K562 treated with DMSO at 1 percent for 24 hours (cell line): ENCODE results near the gene KRTAP4-7. TPM values are rescaled to one million over a fixed set of nuclear protein-coding genes. Genes with fewer than 3 reads are reported as not detected.

Source experiments
- total RNA-seq: library from RNA; unstranded; fragments of 300-600 nt; gene quantifications from 2 replicates; pipeline ENCODE4 v1.2.3, GENCODE V29; 2022; ENCODE audit warnings: low read depth; ENCODE audit not compliant: insufficient read depth

The KRTAP4-7 gene
- total RNA-seq = not detected in 2 replicates

DNA sequence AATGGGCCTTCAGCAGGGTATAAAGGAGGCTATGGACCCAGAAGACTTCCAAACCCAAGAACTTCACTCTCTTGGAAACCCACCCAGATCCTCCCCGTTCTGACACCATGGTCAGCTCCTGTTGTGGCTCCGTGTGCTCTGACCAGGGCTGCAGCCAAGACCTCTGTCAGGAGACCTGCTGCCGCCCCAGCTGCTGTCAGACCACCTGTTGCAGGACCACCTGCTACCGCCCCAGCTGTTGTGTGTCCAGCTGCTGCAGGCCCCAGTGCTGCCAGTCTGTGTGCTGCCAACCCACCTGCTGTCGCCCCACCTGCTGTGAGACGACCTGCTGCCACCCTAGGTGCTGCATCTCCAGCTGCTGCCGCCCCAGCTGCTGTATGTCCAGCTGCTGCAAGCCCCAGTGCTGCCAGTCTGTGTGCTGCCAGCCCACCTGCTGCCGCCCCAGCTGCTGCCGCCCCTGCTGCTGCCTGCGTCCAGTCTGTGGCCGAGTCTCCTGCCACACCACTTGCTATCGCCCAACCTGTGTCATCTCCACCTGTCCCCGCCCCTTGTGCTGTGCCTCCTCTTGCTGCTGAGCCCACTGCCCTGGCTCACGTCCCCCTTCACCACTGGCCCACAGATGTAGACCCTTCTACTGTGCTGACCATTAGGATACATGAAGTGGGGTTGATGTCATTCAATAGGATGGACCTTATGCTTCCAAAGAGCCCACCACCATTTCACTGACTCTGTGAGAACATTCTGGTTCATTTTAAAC, at the start of gene KRTAP4-7:
TSS of gene KRTAP4-7 (plus strand) at position 51 of the 757 bp plus-strand sequence. CDS start at position 108, 57 bp downstream.

GRCh38 chr17:41034346-41034935, 49.5 kb upstream of the KRTAP4-7 start, which contains the start of gene KRTAP1-3:
TSS of gene KRTAP1-3 (minus strand) at chr17:41034874. CDS start at chr17:41034821, 53 bp downstream.

DNA sequence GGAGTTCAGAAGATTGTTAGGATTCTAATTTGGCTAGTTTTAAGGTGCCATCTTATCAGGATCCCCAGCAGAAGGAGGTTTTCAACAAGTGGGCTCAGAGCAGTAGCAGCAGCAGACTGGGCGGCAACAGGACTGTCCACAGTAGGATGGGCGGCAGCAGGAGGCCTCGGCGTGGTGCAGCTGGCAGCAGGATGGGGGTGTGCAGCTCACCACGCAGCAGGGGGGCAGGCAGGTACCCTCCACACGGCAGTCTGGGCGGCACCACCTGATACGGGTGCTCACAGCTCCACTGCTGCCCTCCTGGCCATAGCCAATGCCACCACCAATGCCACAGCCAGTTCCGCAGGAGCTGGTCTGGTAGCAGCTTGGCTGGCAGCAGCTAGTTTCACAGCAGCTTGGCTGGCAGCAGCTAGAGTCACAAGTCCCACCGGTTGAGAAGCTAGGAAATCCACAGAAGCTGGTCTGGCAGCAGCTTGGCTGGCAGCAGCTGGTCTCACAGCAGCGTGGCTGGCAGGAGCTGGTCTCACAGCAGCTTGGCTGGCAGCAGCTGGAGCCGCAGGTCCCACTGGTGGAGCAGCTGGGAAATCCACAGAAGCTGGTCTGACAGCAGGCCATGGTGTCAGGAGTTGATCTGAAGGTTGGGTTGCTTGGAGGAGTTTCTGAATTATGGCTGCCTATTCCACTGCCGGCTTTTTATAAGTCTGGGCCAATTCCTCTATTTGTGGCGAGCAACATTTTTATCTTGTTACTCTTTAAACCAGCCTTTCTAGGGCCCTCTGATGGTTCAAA, 43.0 kb upstream of the KRTAP4-7 start, which contains the start of gene KRTAP1-1:
TSS of gene KRTAP1-1 (minus strand) at position 668 of the 789 bp plus-strand sequence. CDS start at position 615, 53 bp downstream.

GRCh38 chr17:41046735-41047465, 37.0 kb upstream of the KRTAP4-7 start, which contains the start of gene KRTAP2-1:
TSS of gene KRTAP2-1 (minus strand) at chr17:41047316. CDS start at chr17:41047267, 49 bp downstream.

DNA sequence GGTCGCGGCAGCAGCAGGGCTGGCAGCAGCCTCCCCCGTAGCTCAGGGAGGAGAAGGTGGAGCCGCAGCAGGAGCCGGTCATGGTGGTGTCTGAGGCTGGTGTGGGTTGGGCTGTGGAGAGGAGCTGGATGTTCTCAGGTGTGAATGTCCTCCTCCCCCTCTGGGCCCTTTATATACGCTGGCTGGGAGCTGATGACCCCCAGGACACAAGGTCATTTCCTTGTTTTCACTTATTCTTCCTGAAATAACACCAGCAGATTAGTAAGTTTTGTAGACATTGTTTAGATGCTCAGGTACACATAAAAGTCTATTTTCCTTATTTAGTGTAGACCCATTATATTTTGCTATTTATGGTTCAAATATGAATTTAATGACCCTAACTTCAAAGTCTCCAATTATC, 28.8 kb upstream of the KRTAP4-7 start, which contains the start of gene KRTAP2-2:
TSS of gene KRTAP2-2 (minus strand) at position 101 of the 400 bp plus-strand sequence. CDS start at position 82, 19 bp downstream.

DNA sequence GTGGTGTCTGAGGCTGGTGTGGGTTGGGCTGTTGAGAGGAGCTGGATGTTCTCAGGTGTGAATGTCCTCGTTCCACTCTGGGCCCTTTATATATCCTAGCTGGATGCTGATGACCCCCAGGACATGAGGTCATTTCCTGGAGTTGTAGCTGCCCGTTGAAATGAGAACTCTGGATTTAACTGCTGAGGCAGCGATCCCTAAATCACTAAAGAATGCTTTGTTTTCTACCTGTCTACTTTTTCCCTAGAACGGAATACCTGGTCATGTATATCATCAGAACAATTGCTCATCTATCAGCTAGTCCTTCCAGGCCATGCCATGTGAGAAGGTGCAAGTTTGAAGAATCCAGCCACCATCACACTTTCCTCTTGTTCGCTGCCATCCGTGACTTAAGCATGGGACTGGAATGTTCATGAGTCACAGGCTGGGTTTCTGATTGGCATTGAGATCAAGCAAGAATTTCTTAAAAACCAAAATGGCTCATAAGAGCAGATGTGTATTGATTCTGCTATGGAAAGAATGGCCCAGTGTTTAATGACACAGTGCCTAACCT, 23.8 kb upstream of the KRTAP4-7 start, which contains the start of gene KRTAP2-3:
TSS of gene KRTAP2-3 (minus strand) at position 63 of the 553 bp plus-strand sequence. CDS start 64 bp downstream, outside the sequence.

DNA sequence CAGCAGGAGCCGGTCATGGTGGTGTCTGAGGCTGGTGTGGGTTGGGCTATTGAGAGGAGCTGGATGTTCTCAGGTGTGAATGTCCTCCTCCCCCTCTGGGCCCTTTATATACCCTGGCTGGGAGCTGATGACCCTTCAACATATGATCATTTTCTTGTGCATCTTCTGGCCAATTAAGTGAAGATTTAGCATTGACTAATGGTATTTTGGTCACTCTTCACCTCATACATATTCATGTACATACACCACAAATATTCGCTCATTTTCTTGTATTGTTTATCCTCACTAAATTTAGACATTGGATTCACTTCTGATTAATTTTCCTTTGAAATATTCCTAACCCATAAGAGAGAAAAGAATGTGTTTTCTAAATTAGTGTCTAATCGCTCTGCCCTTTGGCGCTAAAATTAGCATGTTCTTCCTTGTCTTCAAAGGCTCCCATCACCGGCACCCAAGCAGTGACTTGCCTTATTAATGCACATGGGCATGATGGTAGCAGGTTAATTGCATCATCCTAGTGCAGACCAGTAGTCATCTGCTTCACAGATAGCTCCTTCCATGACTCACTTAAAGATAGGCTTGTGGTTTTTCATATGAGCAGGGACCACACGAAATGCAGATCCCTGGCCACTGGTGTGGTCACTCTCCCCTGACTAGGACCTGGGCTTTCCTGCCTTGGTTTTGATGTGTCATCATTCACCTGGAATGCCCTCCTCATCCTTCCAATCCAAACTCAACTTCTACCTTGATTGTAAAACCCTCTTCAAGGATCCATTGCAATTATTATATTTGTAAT, 17.9 kb upstream of the KRTAP4-7 start, which contains the start of gene KRTAP2-4:
TSS of gene KRTAP2-4 (minus strand) at position 51 of the 796 bp plus-strand sequence. CDS start at position 17, 34 bp downstream.

DNA sequence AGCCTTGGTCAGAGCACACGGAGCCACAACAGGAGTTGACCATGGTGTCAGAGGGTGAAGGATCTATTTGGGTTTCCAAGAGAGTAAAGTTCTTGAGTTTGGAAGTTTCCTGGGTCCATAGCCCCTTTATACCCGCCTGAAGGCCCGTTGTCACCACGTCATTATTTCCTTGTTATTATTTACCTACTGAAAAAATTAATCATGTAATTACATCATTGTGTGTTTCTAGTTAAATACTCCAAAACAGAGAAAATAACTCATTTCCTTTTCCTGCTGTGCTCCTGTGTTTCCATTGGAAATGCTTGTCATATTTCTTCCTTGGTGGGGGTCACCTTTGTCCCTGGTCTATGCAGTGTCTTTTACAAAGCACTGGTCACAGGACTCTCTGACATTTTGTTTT, 14.1 kb downstream of the KRTAP4-7 start, which contains the start of gene KRTAP4-8:
TSS of gene KRTAP4-8 (minus strand) at position 101 of the 400 bp plus-strand sequence. CDS start at position 43, 58 bp downstream.

DNA sequence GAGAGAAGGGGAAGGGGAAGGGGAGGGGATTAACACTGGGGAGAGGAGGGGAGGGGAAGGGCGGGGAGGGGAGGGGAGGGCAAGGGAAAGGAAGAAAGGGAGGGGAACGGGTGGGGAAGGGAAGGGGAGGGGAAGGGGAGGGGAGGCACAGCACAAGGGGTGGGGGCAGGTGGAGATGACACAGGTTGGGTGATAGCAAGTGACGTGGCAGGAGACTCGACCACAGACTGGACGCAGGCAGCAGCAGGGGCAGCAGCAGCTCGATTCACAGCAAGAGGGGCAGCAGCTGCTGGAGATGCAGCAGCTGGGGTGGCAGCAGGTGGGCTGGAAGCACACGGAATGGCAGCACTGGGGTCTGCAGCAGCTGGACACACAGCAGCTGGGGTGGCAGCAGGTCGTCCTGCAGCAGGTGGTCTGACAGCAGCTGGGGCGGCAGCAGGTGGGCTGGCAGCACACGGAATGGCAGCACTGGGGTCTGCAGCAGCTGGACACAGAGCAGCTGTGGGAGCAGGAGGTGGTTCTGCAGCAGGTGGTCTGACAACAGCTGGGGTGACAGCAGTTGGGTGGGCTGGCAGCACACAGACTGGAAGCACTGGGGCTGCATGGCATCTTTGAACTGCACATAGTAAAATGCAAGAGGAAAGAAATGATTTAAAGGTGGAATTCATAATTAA, 17.8 kb downstream of the KRTAP4-7 start, which contains the start of gene KRTAP4-16:
TSS of gene KRTAP4-16 (minus strand) at position 624 of the 674 bp plus-strand sequence. CDS start at position 624, 0 bp downstream.

GRCh38 chr17:41105347-41105746, 21.4 kb downstream of the KRTAP4-7 start, which contains the start of gene KRTAP4-9:
TSS of gene KRTAP4-9 (plus strand) at chr17:41105389. CDS start at chr17:41105389, 0 bp downstream.

GRCh38 chr17:41117846-41118386, 34.0 kb downstream of the KRTAP4-7 start, which contains the start of gene KRTAP4-11:
TSS of gene KRTAP4-11 (minus strand) at chr17:41118373. CDS start at chr17:41118315, 58 bp downstream.

DNA sequence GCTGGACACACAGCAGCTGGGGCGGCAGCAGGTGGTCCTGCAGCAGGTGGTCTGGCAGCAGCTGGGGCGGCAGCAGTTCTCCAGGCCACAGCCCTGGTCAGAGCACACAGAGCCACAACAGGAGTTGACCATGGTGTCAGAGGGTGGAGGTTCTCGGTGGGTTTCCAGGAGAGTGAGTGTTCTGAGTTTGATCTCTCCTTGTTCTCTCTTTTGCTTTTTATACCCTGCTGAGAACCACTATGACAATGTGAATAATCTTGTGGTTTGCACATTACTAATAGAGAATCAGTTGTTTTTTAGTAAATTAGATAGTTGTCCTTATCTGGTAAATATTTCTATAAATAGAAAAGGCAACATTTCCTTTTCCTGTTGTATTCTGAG, 40.0 kb downstream of the KRTAP4-7 start, which contains the start of gene KRTAP4-12:
TSS of gene KRTAP4-12 (minus strand) at position 192 of the 381 bp plus-strand sequence. CDS start at position 132, 60 bp downstream.

Other genes with a start within 250 kb of the KRTAP4-7 start
- gene KRT12, start 216.9 kb upstream of the KRTAP4-7 start, total RNA-seq = 6.3 and 7.9 TPM in 2 replicates
- not detected in 2 replicates for gene KRT20, start 198.9 kb upstream of the KRTAP4-7 start, total RNA-seq
- gene KRT23, start 146.5 kb upstream of the KRTAP4-7 start, total RNA-seq = not detected in 2 replicates
- gene KRT39, start 117.2 kb upstream of the KRTAP4-7 start, total RNA-seq = not detected in 2 replicates
- gene KRT40, start 99.8 kb upstream of the KRTAP4-7 start, total RNA-seq = not detected in 2 replicates
- not detected in 2 replicates for gene KRTAP3-3, start 90.0 kb upstream of the KRTAP4-7 start, total RNA-seq
- not detected in 2 replicates for gene KRTAP3-2, start 84.2 kb upstream of the KRTAP4-7 start, total RNA-seq
- gene KRTAP3-1, start 75.0 kb upstream of the KRTAP4-7 start, total RNA-seq = not detected in 2 replicates
- gene KRTAP1-5, start 56.9 kb upstream of the KRTAP4-7 start, total RNA-seq = not detected in 2 replicates
- not detected in 2 replicates for gene KRTAP1-4, start 54.0 kb upstream of the KRTAP4-7 start, total RNA-seq
- not detected in 2 replicates for gene KRTAP1-3, start 49.3 kb upstream of the KRTAP4-7 start, total RNA-seq
- not detected in 2 replicates for gene KRTAP1-1, start 42.7 kb upstream of the KRTAP4-7 start, total RNA-seq
- not detected in 2 replicates for gene KRTAP2-1, start 36.8 kb upstream of the KRTAP4-7 start, total RNA-seq
- gene KRTAP2-2, start 28.9 kb upstream of the KRTAP4-7 start, total RNA-seq = not detected in 2 replicates
- not detected in 2 replicates for gene KRTAP2-3, start 24.0 kb upstream of the KRTAP4-7 start, total RNA-seq
- not detected in 2 replicates for gene KRTAP2-4, start 18.3 kb upstream of the KRTAP4-7 start, total RNA-seq
- not detected in 2 replicates for gene KRTAP4-8, start 14.0 kb downstream of the KRTAP4-7 start, total RNA-seq
- gene KRTAP4-16, start 18.1 kb downstream of the KRTAP4-7 start, total RNA-seq = not detected in 2 replicates
- not detected in 2 replicates for gene KRTAP4-9, start 21.2 kb downstream of the KRTAP4-7 start, total RNA-seq
- gene KRTAP4-11, start 34.2 kb downstream of the KRTAP4-7 start, total RNA-seq = not detected in 2 replicates
- not detected in 2 replicates for gene KRTAP4-12, start 40.0 kb downstream of the KRTAP4-7 start, total RNA-seq
- not detected in 2 replicates for gene KRTAP4-6, start 56.4 kb downstream of the KRTAP4-7 start, total RNA-seq
- gene KRTAP4-5, start 65.7 kb downstream of the KRTAP4-7 start, total RNA-seq = not detected in 2 replicates
- gene KRTAP4-4, start 76.6 kb downstream of the KRTAP4-7 start, total RNA-seq = not detected in 2 replicates
- gene KRTAP4-3, start 84.1 kb downstream of the KRTAP4-7 start, total RNA-seq = not detected in 2 replicates
- not detected in 2 replicates for gene KRTAP4-2, start 94.1 kb downstream of the KRTAP4-7 start, total RNA-seq
- not detected in 2 replicates for gene KRTAP4-1, start 100.8 kb downstream of the KRTAP4-7 start, total RNA-seq
- gene KRTAP9-1, start 105.7 kb downstream of the KRTAP4-7 start, total RNA-seq = not detected in 2 replicates
- gene KRTAP9-2, start 142.5 kb downstream of the KRTAP4-7 start, total RNA-seq = not detected in 2 replicates
- gene KRTAP9-3, start 148.3 kb downstream of the KRTAP4-7 start, total RNA-seq = not detected in 2 replicates
- gene KRTAP9-8, start 153.8 kb downstream of the KRTAP4-7 start, total RNA-seq = not detected in 2 replicates
- not detected in 2 replicates for gene KRTAP9-4, start 165.5 kb downstream of the KRTAP4-7 start, total RNA-seq
- not detected in 2 replicates for gene KRTAP9-9, start 171.2 kb downstream of the KRTAP4-7 start, total RNA-seq
- not detected in 2 replicates for gene KRTAP9-6, start 181.2 kb downstream of the KRTAP4-7 start, total RNA-seq
- not detected in 2 replicates for gene KRTAP9-7, start 191.5 kb downstream of the KRTAP4-7 start, total RNA-seq
- gene KRTAP29-1, start 218.7 kb downstream of the KRTAP4-7 start, total RNA-seq = not detected in 2 replicates
- gene KRTAP16-1, start 225.2 kb downstream of the KRTAP4-7 start, total RNA-seq = not detected in 2 replicates
- gene KRTAP17-1, start 231.6 kb downstream of the KRTAP4-7 start, total RNA-seq = not detected in 2 replicates